HUES48 (cell line): ENCODE results near the gene KIF2B.

Experiments
- H3K27ac ChIP-seq: one replicate; pipeline ENCODE4 v1.7.0; 2013; ENCODE audit warnings: low read depth, low read length, inconsistent platforms
- H3K27me3 ChIP-seq: 2 replicates; pipeline ENCODE4 v1.6.1; 2013; ENCODE audit warnings: mild to moderate bottlenecking, low read length; ENCODE audit not compliant: control insufficient read depth, insufficient read depth
- H3K36me3 ChIP-seq: 2 replicates; pipeline ENCODE4 v1.6.1; 2013; ENCODE audit warnings: low read length; ENCODE audit not compliant: control insufficient read depth, insufficient read depth
- H3K4me1 ChIP-seq: 2 replicates; pipeline ENCODE4 v1.6.1; 2013; ENCODE audit warnings: mild to moderate bottlenecking, low read length; ENCODE audit not compliant: control insufficient read depth, insufficient read depth
- H3K4me3 ChIP-seq: 2 replicates; pipeline ENCODE4 v1.5.1; 2013; ENCODE audit warnings: mild to moderate bottlenecking, low read depth, low read length
- H3K9ac ChIP-seq: 2 replicates; pipeline ENCODE4 v1.6.1; 2013; ENCODE audit warnings: mild to moderate bottlenecking, low read depth, low read length, moderate library complexity
- H3K9me3 ChIP-seq: 2 replicates; pipeline ENCODE4 v1.6.1; 2013; ENCODE audit warnings: low read length; ENCODE audit not compliant: control insufficient read depth, insufficient read depth

Gene KIF2B

GRCh38 chr17:53822764-53823163 lies at the start of gene KIF2B:
KIF2B (plus strand) TSS chr17:53822927; CDS start chr17:53823034, 107 bp downstream.
- no peaks in the 10 kb centered on the region for H3K4me1 ChIP-seq
- no peak within 1 kb of the TSS for H3K9ac ChIP-seq
- H3K4me3 ChIP-seq, result no peak within 1 kb of the TSS
- peaks cover 8% of the 10 kb centered on the region; the same call in 1 of the 2 replicates for H3K9me3 ChIP-seq
- H3K27ac ChIP-seq, result no peak within 1 kb of the TSS
- H3K27me3 ChIP-seq, result no peaks in the 10 kb centered on the region
- H3K36me3 ChIP-seq, result no peaks in the 10 kb centered on the region

- H3K9ac ChIP-seq, result no peak overlapping the region
- H3K27ac ChIP-seq, result no peak overlapping the region
- H3K27me3 ChIP-seq, result no peaks in the 10 kb centered on the region
- no peak overlapping the region for H3K4me3 ChIP-seq
- no peaks in the 10 kb centered on the region for H3K4me1 ChIP-seq
- no peaks in the 10 kb centered on the region for H3K9me3 ChIP-seq
- H3K36me3 ChIP-seq, result no peaks in the 10 kb centered on the region
Measured at GRCh38 chr17:53780320-53780719, 42.4 kb upstream of the KIF2B start.

- H3K9me3 ChIP-seq, result no peaks in the 10 kb centered on the region
- no peak overlapping the region for H3K9ac ChIP-seq
- H3K4me1 ChIP-seq, result no peaks in the 10 kb centered on the region; the same call in 1 of the 2 replicates
- H3K27me3 ChIP-seq, result no peaks in the 10 kb centered on the region
- H3K27ac ChIP-seq, result no peak overlapping the region
- H3K4me3 ChIP-seq, result no peak overlapping the region
- H3K36me3 ChIP-seq, result no peaks in the 10 kb centered on the region
Measured at GRCh38 chr17:53791551-53791950, 31.2 kb upstream of the KIF2B start.

- Histone ChIP-seq H3K9ac (no peak overlapping the region), H3K9me3 (no peaks in the 10 kb centered on the region), H3K27me3 (no peaks in the 10 kb centered on the region), H3K4me3 (no peak overlapping the region), H3K4me1 (no peaks in the 10 kb centered on the region; the same call in 1 of the 2 replicates), H3K36me3 (no peaks in the 10 kb centered on the region), H3K27ac (no peak overlapping the region)
Measured at GRCh38 chr17:53792451-53792850, 30.3 kb upstream of the KIF2B start.

- no peak overlapping the region for H3K27ac ChIP-seq
- H3K4me1 ChIP-seq, result no peaks in the 10 kb centered on the region; the same call in 1 of the 2 replicates
- no peak overlapping the region for H3K4me3 ChIP-seq
- no peaks in the 10 kb centered on the region for H3K36me3 ChIP-seq
- H3K27me3 ChIP-seq, result no peaks in the 10 kb centered on the region
- no peaks in the 10 kb centered on the region for H3K9me3 ChIP-seq
- no peak overlapping the region for H3K9ac ChIP-seq
Measured at GRCh38 chr17:53792997-53793396, 29.7 kb upstream of the KIF2B start.

- no peaks in the 10 kb centered on the region for H3K4me1 ChIP-seq
- no peak overlapping the region for H3K4me3 ChIP-seq
- no peaks in the 10 kb centered on the region for H3K9me3 ChIP-seq
- H3K27ac ChIP-seq, result no peak overlapping the region
- H3K9ac ChIP-seq, result no peak overlapping the region
- no peaks in the 10 kb centered on the region for H3K36me3 ChIP-seq
- H3K27me3 ChIP-seq, result no peaks in the 10 kb centered on the region
Measured at GRCh38 chr17:53794875-53795274, 27.9 kb upstream of the KIF2B start.

- H3K4me1 ChIP-seq, result no peaks in the 10 kb centered on the region
- no peaks in the 10 kb centered on the region for H3K27me3 ChIP-seq
- H3K9ac ChIP-seq, result no peak overlapping the region
- H3K4me3 ChIP-seq, result no peak overlapping the region
- no peaks in the 10 kb centered on the region for H3K9me3 ChIP-seq
- no peaks in the 10 kb centered on the region for H3K36me3 ChIP-seq
- no peak overlapping the region for H3K27ac ChIP-seq
Measured at GRCh38 chr17:53796642-53797041, 26.1 kb upstream of the KIF2B start.

GRCh38 chr17:53797501-53797900 lies 25.2 kb upstream of the KIF2B start:
- H3K9me3 ChIP-seq, result no peaks in the 10 kb centered on the region
- no peaks in the 10 kb centered on the region for H3K36me3 ChIP-seq
- no peak overlapping the region for H3K9ac ChIP-seq
- no peak overlapping the region for H3K4me3 ChIP-seq
- H3K27ac ChIP-seq, result no peak overlapping the region
- H3K27me3 ChIP-seq, result no peaks in the 10 kb centered on the region
- H3K4me1 ChIP-seq, result no peaks in the 10 kb centered on the region

- no peak overlapping the region for H3K4me3 ChIP-seq
- H3K36me3 ChIP-seq, result no peaks in the 10 kb centered on the region
- H3K9ac ChIP-seq, result no peak overlapping the region
- H3K4me1 ChIP-seq, result no peaks in the 10 kb centered on the region
- H3K9me3 ChIP-seq, result no peaks in the 10 kb centered on the region
- H3K27me3 ChIP-seq, result no peaks in the 10 kb centered on the region
- no peak overlapping the region for H3K27ac ChIP-seq
Measured at GRCh38 chr17:53804437-53804836, 18.3 kb upstream of the KIF2B start.

GRCh38 chr17:53806473-53806872 lies 16.3 kb upstream of the KIF2B start:
- H3K9ac ChIP-seq, result no peak overlapping the region
- no peak overlapping the region for H3K4me3 ChIP-seq

GRCh38 chr17:53807286-53807685 lies 15.4 kb upstream of the KIF2B start:
- no peaks in the 10 kb centered on the region for H3K36me3 ChIP-seq
- H3K4me3 ChIP-seq, result no peak overlapping the region
- H3K27me3 ChIP-seq, result no peaks in the 10 kb centered on the region
- no peak overlapping the region for H3K9ac ChIP-seq
- H3K9me3 ChIP-seq, result no peaks in the 10 kb centered on the region
- H3K27ac ChIP-seq, result no peak overlapping the region
- no peaks in the 10 kb centered on the region for H3K4me1 ChIP-seq

More at GRCh38 chr17:53806473-53806872, 16.3 kb upstream of the KIF2B start:
- Histone ChIP-seq H3K36me3 (no peaks in the 10 kb centered on the region), H3K9me3 (no peaks in the 10 kb centered on the region), H3K27me3 (no peaks in the 10 kb centered on the region), H3K27ac (no peak overlapping the region), H3K4me1 (no peaks in the 10 kb centered on the region)

GRCh38 chr17:53818271-53818670 lies 4.5 kb upstream of the KIF2B start:
- H3K4me3 ChIP-seq, result no peak overlapping the region
- H3K9me3 ChIP-seq, result 0 out of 2 replicates have a peak, but pooled peaks cover 1% of the 10 kb centered on the region
- no peak overlapping the region for H3K9ac ChIP-seq
- no peak overlapping the region for H3K27ac ChIP-seq
- no peaks in the 10 kb centered on the region for H3K27me3 ChIP-seq
- H3K36me3 ChIP-seq, result no peaks in the 10 kb centered on the region
- H3K4me1 ChIP-seq, result no peaks in the 10 kb centered on the region
